WTC11 (cell line): ENCODE results near the gene SMYD3. TPM values are rescaled to one million over a fixed set of nuclear protein-coding genes. Genes with fewer than 3 reads are reported as not detected.

Source experiments
- ATAC-seq: fragments of 200-7000 bp; cut with Tn5 transposase; 2 replicates; pipeline ENCODE4 v1.10.0; 2021; ENCODE audit warnings: mild to moderate bottlenecking, moderate library complexity
- CTCF ChIA-PET: fragments of 300-600 bp; sonication (Branson Sonifier 250); formaldehyde crosslinking; loops from one replicate; lab custom pipeline; 2021; ENCODE audit warnings: antibody characterized with exemption; lab: Charles Lee
- POLR2A ChIA-PET: fragments of 350-600 bp; sonication (Branson Sonifier 250); formaldehyde crosslinking; loops from one replicate; lab custom pipeline; 2021; ENCODE audit warnings: antibody characterized with exemption; lab: Charles Lee
- DNase-seq: peaks from one replicate; pipeline ENCODE4 v3.0.0; 2021; ENCODE audit warnings: low spot score
- H3K27ac Mint-ChIP-seq: 2 replicates; pipeline ENCODE4 v1.8.0; 2021; ENCODE audit warnings: mixed read lengths
- H3K27me3 Mint-ChIP-seq: 2 replicates; pipeline ENCODE4 v1.8.0; 2021; ENCODE audit warnings: low read depth, mild to moderate bottlenecking, moderate library complexity, mixed read lengths
- H3K36me3 Mint-ChIP-seq: 2 replicates; pipeline ENCODE4 v1.8.0; 2021; ENCODE audit warnings: mixed read lengths
- H3K4me1 Mint-ChIP-seq: 2 replicates; pipeline ENCODE4 v1.8.0; 2022; ENCODE audit warnings: mixed read lengths
- H3K4me3 Mint-ChIP-seq: 2 replicates; pipeline ENCODE4 v1.8.0; 2021; ENCODE audit warnings: mild to moderate bottlenecking, moderate library complexity, mixed read lengths
- H3K9me3 Mint-ChIP-seq: 2 replicates; pipeline ENCODE4 v1.8.0; 2021; ENCODE audit warnings: mixed read lengths
- ARID4B ChIP-seq: sonication (generic); formaldehyde crosslinking; IDR thresholded peaks from 2 replicates; pipeline ENCODE4 v1.8.0; 2023; ENCODE audit warnings: missing genetic modification reagents, mild to moderate bottlenecking, borderline replicate concordance
- ATF6 ChIP-seq: sonication (generic); formaldehyde crosslinking; IDR thresholded peaks from 2 replicates; pipeline ENCODE4 v1.8.1; 2023; ENCODE audit warnings: mild to moderate bottlenecking, missing genetic modification reagents
- CBFB ChIP-seq: sonication (generic); formaldehyde crosslinking; IDR thresholded peaks from 2 replicates; pipeline ENCODE4 v1.8.1; 2022; ENCODE audit warnings: mild to moderate bottlenecking, low read depth, missing genetic modification reagents
- CREB1 ChIP-seq: sonication (generic); formaldehyde crosslinking; IDR thresholded peaks from 2 replicates; pipeline ENCODE4 v1.8.0; 2023; ENCODE audit warnings: mild to moderate bottlenecking, missing genetic modification reagents
- CREM ChIP-seq: sonication (generic); formaldehyde crosslinking; IDR thresholded peaks from 2 replicates; pipeline ENCODE4 v1.8.1; 2022; ENCODE audit warnings: mild to moderate bottlenecking, missing genetic modification reagents, moderate library complexity
- ERG ChIP-seq: fragments of 250-450 bp; sonication (Bioruptor Pico); IDR thresholded peaks from 2 replicates; pipeline ENCODE4 v1.8.0; 2021; ENCODE audit warnings: mild to moderate bottlenecking
- IRF2 ChIP-seq: sonication (generic); formaldehyde crosslinking; IDR thresholded peaks from 2 replicates; pipeline ENCODE4 v1.8.0; 2022; ENCODE audit warnings: low read depth, missing genetic modification reagents, borderline replicate concordance
- MXD4 ChIP-seq: fragments of 250-450 bp; sonication (Bioruptor Pico); IDR thresholded peaks from 2 replicates; pipeline ENCODE4 v1.8.0; 2021; ENCODE audit warnings: mild to moderate bottlenecking, moderate library complexity, borderline replicate concordance
- MYBL2 ChIP-seq: sonication (generic); formaldehyde crosslinking; IDR thresholded peaks from 2 replicates; pipeline ENCODE4 v1.8.1; 2023; ENCODE audit warnings: mild to moderate bottlenecking, moderate library complexity, missing genetic modification reagents
- NFE2L1 ChIP-seq: sonication (generic); formaldehyde crosslinking; IDR thresholded peaks from 2 replicates; pipeline ENCODE4 v1.8.1; 2023; ENCODE audit warnings: missing genetic modification reagents
- NR2C2 ChIP-seq: sonication (generic); formaldehyde crosslinking; IDR thresholded peaks from 2 replicates; pipeline ENCODE4 v1.8.0; 2022; ENCODE audit warnings: mild to moderate bottlenecking, missing genetic modification reagents
- ZBTB21 ChIP-seq: sonication (generic); formaldehyde crosslinking; IDR thresholded peaks from 2 replicates; pipeline ENCODE4 v1.8.1; 2023; ENCODE audit warnings: mild to moderate bottlenecking, missing genetic modification reagents, borderline replicate concordance
- total RNA-seq: library from RNA; stranded (reverse); gene quantifications from 3 replicates; pipeline ENCODE4 v1.2.3, GENCODE V29; 2021
- TF ChIP-seq, protein P1 (sequence below): sonication (generic); formaldehyde crosslinking; IDR thresholded peaks from 2 replicates; pipeline ENCODE4 v1.8.0; 2022; ENCODE audit warnings: mild to moderate bottlenecking, missing genetic modification reagents
- TF ChIP-seq, protein P2 (sequence below): sonication (generic); formaldehyde crosslinking; conservative IDR thresholded peaks from 2 replicates; pipeline ENCODE4 v1.8.1; 2023; ENCODE audit warnings: mild to moderate bottlenecking, low read depth, missing genetic modification reagents, moderate library complexity
- TF ChIP-seq, protein P3 (sequence below): sonication (generic); formaldehyde crosslinking; IDR thresholded peaks from 2 replicates; pipeline ENCODE4 v1.8.1; 2022; ENCODE audit warnings: missing genetic modification reagents, borderline replicate concordance

The SMYD3 gene
- total RNA-seq, 1 experiment from 2014 or later: 21.4 TPM

- CTCF ChIA-PET: no interaction called here
- ATAC-seq: no peak
- DNase-seq: no peak
- H3K36me3 Mint-ChIP-seq: peaks cover 6% of the 10 kb centered on the region
- no peak overlapping the region for H3K27ac Mint-ChIP-seq
- H3K27me3 Mint-ChIP-seq: no peaks in the 10 kb centered on the region
- TF ChIP-seq, protein P1, sequence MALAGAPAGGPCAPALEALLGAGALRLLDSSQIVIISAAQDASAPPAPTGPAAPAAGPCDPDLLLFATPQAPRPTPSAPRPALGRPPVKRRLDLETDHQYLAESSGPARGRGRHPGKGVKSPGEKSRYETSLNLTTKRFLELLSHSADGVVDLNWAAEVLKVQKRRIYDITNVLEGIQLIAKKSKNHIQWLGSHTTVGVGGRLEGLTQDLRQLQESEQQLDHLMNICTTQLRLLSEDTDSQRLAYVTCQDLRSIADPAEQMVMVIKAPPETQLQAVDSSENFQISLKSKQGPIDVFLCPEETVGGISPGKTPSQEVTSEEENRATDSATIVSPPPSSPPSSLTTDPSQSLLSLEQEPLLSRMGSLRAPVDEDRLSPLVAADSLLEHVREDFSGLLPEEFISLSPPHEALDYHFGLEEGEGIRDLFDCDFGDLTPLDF: no peak
- TF ChIP-seq MYBL2 (CRISPR knock-in tag) (no peak), NFE2L1 (no peak), ERG (CRISPR knock-in tag) (no peak), ARID4B (CRISPR knock-in tag) (no peak), MXD4 (CRISPR knock-in tag) (no peak), CREB1 (no peak), ATF6 (no peak), ZBTB21 (CRISPR knock-in tag) (no peak), CREM (CRISPR knock-in tag) (no peak), NR2C2 (CRISPR knock-in tag) (no peak), CBFB (no peak), IRF2 (CRISPR knock-in tag) (no peak)
- TF ChIP-seq, protein P2, sequence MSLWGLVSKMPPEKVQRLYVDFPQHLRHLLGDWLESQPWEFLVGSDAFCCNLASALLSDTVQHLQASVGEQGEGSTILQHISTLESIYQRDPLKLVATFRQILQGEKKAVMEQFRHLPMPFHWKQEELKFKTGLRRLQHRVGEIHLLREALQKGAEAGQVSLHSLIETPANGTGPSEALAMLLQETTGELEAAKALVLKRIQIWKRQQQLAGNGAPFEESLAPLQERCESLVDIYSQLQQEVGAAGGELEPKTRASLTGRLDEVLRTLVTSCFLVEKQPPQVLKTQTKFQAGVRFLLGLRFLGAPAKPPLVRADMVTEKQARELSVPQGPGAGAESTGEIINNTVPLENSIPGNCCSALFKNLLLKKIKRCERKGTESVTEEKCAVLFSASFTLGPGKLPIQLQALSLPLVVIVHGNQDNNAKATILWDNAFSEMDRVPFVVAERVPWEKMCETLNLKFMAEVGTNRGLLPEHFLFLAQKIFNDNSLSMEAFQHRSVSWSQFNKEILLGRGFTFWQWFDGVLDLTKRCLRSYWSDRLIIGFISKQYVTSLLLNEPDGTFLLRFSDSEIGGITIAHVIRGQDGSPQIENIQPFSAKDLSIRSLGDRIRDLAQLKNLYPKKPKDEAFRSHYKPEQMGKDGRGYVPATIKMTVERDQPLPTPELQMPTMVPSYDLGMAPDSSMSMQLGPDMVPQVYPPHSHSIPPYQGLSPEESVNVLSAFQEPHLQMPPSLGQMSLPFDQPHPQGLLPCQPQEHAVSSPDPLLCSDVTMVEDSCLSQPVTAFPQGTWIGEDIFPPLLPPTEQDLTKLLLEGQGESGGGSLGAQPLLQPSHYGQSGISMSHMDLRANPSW (CRISPR knock-in tag): no peak
- TF ChIP-seq, protein P3, sequence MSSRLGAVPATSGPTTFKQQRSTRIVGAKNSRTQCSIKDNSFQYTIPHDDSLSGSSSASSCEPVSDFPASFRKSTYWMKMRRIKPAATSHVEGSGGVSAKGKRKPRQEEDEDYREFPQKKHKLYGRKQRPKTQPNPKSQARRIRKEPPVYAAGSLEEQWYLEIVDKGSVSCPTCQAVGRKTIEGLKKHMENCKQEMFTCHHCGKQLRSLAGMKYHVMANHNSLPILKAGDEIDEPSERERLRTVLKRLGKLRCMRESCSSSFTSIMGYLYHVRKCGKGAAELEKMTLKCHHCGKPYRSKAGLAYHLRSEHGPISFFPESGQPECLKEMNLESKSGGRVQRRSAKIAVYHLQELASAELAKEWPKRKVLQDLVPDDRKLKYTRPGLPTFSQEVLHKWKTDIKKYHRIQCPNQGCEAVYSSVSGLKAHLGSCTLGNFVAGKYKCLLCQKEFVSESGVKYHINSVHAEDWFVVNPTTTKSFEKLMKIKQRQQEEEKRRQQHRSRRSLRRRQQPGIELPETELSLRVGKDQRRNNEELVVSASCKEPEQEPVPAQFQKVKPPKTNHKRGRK (CRISPR knock-in tag): no peak
- POLR2A ChIA-PET: no interaction called here
- peaks cover 9% of the 10 kb centered on the region for H3K9me3 Mint-ChIP-seq
- H3K4me3 Mint-ChIP-seq: no peak overlapping the region
- peaks cover 4% of the 10 kb centered on the region; the same call in 1 of the 2 replicates for H3K4me1 Mint-ChIP-seq
Observed at GRCh38 chr1:246145900-246146299, 361.2 kb downstream of the SMYD3 start.
